T-cell (primary cell): ENCODE data around the gene BPGM. TPM values are rescaled to one million over a fixed set of nuclear protein-coding genes. Genes with fewer than 3 reads are reported as not detected.

Experiments used
- ATAC-seq, 4 experiments: fragments of 200-7000 bp in 3 of 4; fragments of 150-1000 bp in 1 of 4; cut with Tn5 transposase; replicated peaks in 1 of 4; 1 replicate in 3 of 4; 2 replicates in 1 of 4; pipeline ENCODE4 v1.10.0; 2021; ENCODE audit warnings: moderate library complexity in 3 of 4, mild to moderate bottlenecking in 2 of 4, moderate number of reproducible peaks in 1 of 4
- CTCF ChIA-PET, 2 donors: fragments of 300-600 bp; sonication (Branson Sonifier 250); formaldehyde crosslinking; loops; one replicate each; lab custom pipeline; 2022; ENCODE audit warnings: antibody characterized with exemption in 2 of 2; lab: Charles Lee
- POLR2A ChIA-PET, 2 donors: fragments of 300-600 bp; sonication (Branson Sonifier 250); formaldehyde crosslinking; loops; one replicate each; lab custom pipeline; 2022; ENCODE audit warnings: antibody characterized with exemption in 2 of 2; lab: Charles Lee
- DNase-seq, 35 experiments: peaks; one replicate each; pipeline versions ENCODE4 v3.0.0 to v3.0.0-alpha.2; 2013 to 2023
- H3K27ac ChIP-seq: one replicate; pipeline ENCODE4 v1.5.1; 2013; ENCODE audit warnings: low read length
- H3K27me3 ChIP-seq, 2 experiments: replicated peaks in 1 of 2; 1 replicate in 1 of 2; 2 replicates in 1 of 2; pipeline versions ENCODE4 v1.6.1 to v1.7.0; 2013; ENCODE audit warnings: low read length in 1 of 2, mixed read lengths in 1 of 2; ENCODE audit not compliant: control insufficient read depth in 2 of 2, insufficient read depth in 2 of 2; ENCODE audit errors: extremely low read depth in 1 of 2
- H3K36me3 ChIP-seq, 2 donors: 1 replicate in 1 of 2; 2 replicates in 1 of 2; pipeline versions ENCODE4 v1.6.1 to v1.7.0; 2013; ENCODE audit warnings: low read length in 1 of 2; ENCODE audit not compliant: control insufficient read depth in 2 of 2, insufficient read depth in 1 of 2; ENCODE audit errors: extremely low read depth in 1 of 2
- H3K4me1 ChIP-seq, 2 experiments: 1 replicate in 1 of 2; 2 replicates in 1 of 2; pipeline versions ENCODE4 v1.6.1 to v1.7.0; 2013; ENCODE audit warnings: low read length in 2 of 2, mixed read lengths in 1 of 2; ENCODE audit not compliant: insufficient read depth in 2 of 2, control insufficient read depth in 1 of 2; ENCODE audit errors: extremely low read depth in 1 of 2
- H3K4me3 ChIP-seq, 2 donors: 1 replicate in 1 of 2; 2 replicates in 1 of 2; pipeline versions ENCODE4 v1.5.1 to v1.7.0; 2013; ENCODE audit warnings: mild to moderate bottlenecking in 2 of 2, low read length in 1 of 2, moderate library complexity in 1 of 2; ENCODE audit not compliant: control insufficient read depth in 1 of 2; ENCODE audit errors: extremely low read depth in 1 of 2
- H3K9me3 ChIP-seq: 2 replicates; pipeline ENCODE4 v1.7.0; 2013
- H3K27ac Mint-ChIP-seq, 2 donors: one replicate each; pipeline ENCODE4 v1.8.0; 2020 to 2021; ENCODE audit warnings: mild to moderate bottlenecking in 2 of 2, mixed read lengths in 2 of 2
- H3K27me3 Mint-ChIP-seq, 2 donors: one replicate each; pipeline ENCODE4 v1.8.0; 2021 to 2022; ENCODE audit warnings: mixed read lengths in 2 of 2
- H3K36me3 Mint-ChIP-seq: one replicate; pipeline ENCODE4 v1.8.0; 2021; ENCODE audit warnings: mixed read lengths
- H3K4me1 Mint-ChIP-seq, 3 donors: one replicate each; pipeline ENCODE4 v1.8.0; 2020 to 2022; ENCODE audit warnings: mixed read lengths in 3 of 3, mild to moderate bottlenecking in 1 of 3
- H3K4me3 Mint-ChIP-seq, 3 donors: one replicate each; pipeline ENCODE4 v1.8.0; 2020 to 2022; ENCODE audit warnings: mild to moderate bottlenecking in 3 of 3, mixed read lengths in 3 of 3, moderate library complexity in 3 of 3
- H3K9me3 Mint-ChIP-seq, 3 donors: one replicate each; pipeline ENCODE4 v1.8.0; 2020 to 2022; ENCODE audit warnings: mixed read lengths in 3 of 3
- WGBS: methylation state at CpG from one replicate; pipeline ENCODE4 v1.1.5; 2013; ENCODE audit warnings: missing lambda C conversion rate; ENCODE audit not compliant: insufficient coverage; 5-methylcytosine and 5-hydroxymethylcytosine counted together
- total RNA-seq, 35 experiments: library from RNA in 6 of 35; stranded (reverse) in 6 of 35; fragments of 120-200 nt in 1 of 35; gene quantifications; one replicate each; pipeline versions ENCODE4 v1.2.1 to v1.2.4 and lab custom pipeline; 2013 to 2026

The BPGM gene
- total RNA-seq, 5 donors from 2014 or later (not counting 1 experiment from before 2014, with no cell fraction given): 16.4 to 20.3 (median 18.3) TPM

- ChIA-PET POLR2A (no interaction called here), CTCF (interaction anchor here in 1 of 2 donors (1.1 kb wide), 1 partner anchor 11 kb away, joined by 3 read pairs; no protein-coding TSS in a partner anchor)
- no peak overlapping the region for H3K27ac ChIP-seq
- H3K27ac Mint-ChIP-seq: no peak overlapping the region
- WGBS: 100% methylated on average over 1 of the region's 2 CpGs
- H3K4me3 Mint-ChIP-seq: no peak overlapping the region
- peaks cover 4% of the 10 kb centered on the region for H3K36me3 Mint-ChIP-seq
- ATAC-seq (no peak), DNase-seq (no peak)
- H3K36me3 ChIP-seq: no peaks in the 10 kb centered on the region
- H3K27me3 ChIP-seq: peaks cover 0 to 2% of the 10 kb centered on the region in 2 experiments
- peaks cover 0 to 3% of the 10 kb centered on the region in 2 donors for H3K27me3 Mint-ChIP-seq
- H3K4me1 Mint-ChIP-seq: peaks cover 20 to 22% (median 21%) of the 10 kb centered on the region in 3 donors
- no peaks in the 10 kb centered on the region for H3K9me3 Mint-ChIP-seq
- no peak overlapping the region for H3K4me3 ChIP-seq
- H3K4me1 ChIP-seq: peaks cover 11 to 16% of the 10 kb centered on the region in 2 experiments
- H3K9me3 ChIP-seq: no peaks in the 10 kb centered on the region
Measured at GRCh38 chr7:134714470-134715205, 68.0 kb downstream of the BPGM start.

- CTCF ChIA-PET: interaction anchor here (0.7 to 1.1 kb wide), 2 partner anchors 26 to 35 kb away, joined by 3 read pairs; no protein-coding TSS in a partner anchor
Measured at GRCh38 chr7:134718211-134718875, 71.7 kb downstream of the BPGM start.

GRCh38 chr7:134720091-134720935 is 73.7 kb downstream of the BPGM start:
- Histone ChIP-seq H3K4me3 (no peak overlapping the region), H3K36me3 (no peaks in the 10 kb centered on the region), H3K4me1 (no peaks in the 10 kb centered on the region), H3K9me3 (no peaks in the 10 kb centered on the region), H3K27ac (no peak overlapping the region), H3K27me3 (no peaks in the 10 kb centered on the region)
- DNase-seq (no peak), ATAC-seq (no peak)
- POLR2A ChIA-PET: interaction anchor here (0.5 to 1.1 kb wide), 5 partner anchors 67 to 147 kb away, joined by 3 to 5 read pairs (median 3); no protein-coding TSS in a partner anchor
- Mint-ChIP-seq H3K4me3 (no peak overlapping the region), H3K9me3 (no peaks in the 10 kb centered on the region), H3K4me1 (no peaks in the 10 kb centered on the region), H3K27me3 (peaks cover 0 to 2% of the 10 kb centered on the region in 2 donors), H3K27ac (no peak overlapping the region), H3K36me3 (peaks cover 4% of the 10 kb centered on the region)
- CTCF ChIA-PET: interaction anchor here (0.7 kb wide), 4 partner anchors 10 to 365 kb away, joined by 3 to 5 read pairs (median 3); no protein-coding TSS in a partner anchor
- WGBS: 83% methylated on average over 1 of the region's 5 CpGs

More at GRCh38 chr7:134718211-134718875, 71.7 kb downstream of the BPGM start:
- no peak overlapping the region for H3K4me3 ChIP-seq
- H3K9me3 ChIP-seq: no peaks in the 10 kb centered on the region
- no peaks in the 10 kb centered on the region for H3K9me3 Mint-ChIP-seq
- H3K27ac Mint-ChIP-seq: no peak overlapping the region
- no peak overlapping the region for H3K27ac ChIP-seq
- H3K36me3 ChIP-seq: no peaks in the 10 kb centered on the region
- DNase-seq (no peak), ATAC-seq (no peak)
- no peak overlapping the region for H3K4me3 Mint-ChIP-seq
- no peaks in the 10 kb centered on the region for H3K4me1 ChIP-seq
- peaks cover 0 to 2% of the 10 kb centered on the region in 2 donors for H3K27me3 Mint-ChIP-seq
- H3K27me3 ChIP-seq: peaks cover 0 to 2% of the 10 kb centered on the region in 2 experiments
- no peaks in the 10 kb centered on the region for H3K4me1 Mint-ChIP-seq
- WGBS: no CpG with 5 or more reads among the region's 2 CpGs
- H3K36me3 Mint-ChIP-seq: peaks cover 4% of the 10 kb centered on the region
- POLR2A ChIA-PET: interaction anchor here in 1 of 2 donors (0.6 to 0.8 kb wide), 3 partner anchors 43 to 483 kb away, joined by 3 to 5 read pairs (median 3); partner anchors contain the start of gene BPGM

GRCh38 chr7:134721171-134721570 is 74.5 kb downstream of the BPGM start:
- Mint-ChIP-seq H3K4me3 (no peak overlapping the region), H3K36me3 (peaks cover 11% of the 10 kb centered on the region), H3K4me1 (no peaks in the 10 kb centered on the region), H3K27me3 (peaks cover 0 to 2% of the 10 kb centered on the region in 2 donors), H3K27ac (no peak overlapping the region), H3K9me3 (peaks cover 3 to 7% (median 6%) of the 10 kb centered on the region in 3 donors)
- Histone ChIP-seq H3K36me3 (no peaks in the 10 kb centered on the region), H3K27ac (no peak overlapping the region), H3K9me3 (no peaks in the 10 kb centered on the region), H3K27me3 (no peaks in the 10 kb centered on the region), H3K4me1 (no peaks in the 10 kb centered on the region), H3K4me3 (no peak overlapping the region)
- CTCF ChIA-PET: no interaction called here
- no peak for ATAC-seq
- POLR2A ChIA-PET: no interaction called here
- WGBS: 93% methylated on average over 2 of the region's 2 CpGs
- DNase-seq: no peak

GRCh38 chr7:134722786-134723322 is 76.2 kb downstream of the BPGM start:
- POLR2A ChIA-PET: no interaction called here
- DNase-seq (no peak), ATAC-seq (no peak)
- peaks cover 3 to 7% (median 6%) of the 10 kb centered on the region in 3 donors for H3K9me3 Mint-ChIP-seq
- no peaks in the 10 kb centered on the region for H3K27me3 ChIP-seq
- H3K27me3 Mint-ChIP-seq: peaks cover 0 to 2% of the 10 kb centered on the region in 2 donors
- no peaks in the 10 kb centered on the region for H3K4me1 Mint-ChIP-seq
- H3K27ac ChIP-seq: no peak overlapping the region
- CTCF ChIA-PET: no interaction called here
- no peaks in the 10 kb centered on the region for H3K9me3 ChIP-seq
- no peaks in the 10 kb centered on the region for H3K36me3 ChIP-seq
- peaks cover 11% of the 10 kb centered on the region for H3K36me3 Mint-ChIP-seq
- no peak overlapping the region for H3K4me3 Mint-ChIP-seq
- H3K4me3 ChIP-seq: no peak overlapping the region
- 100% methylated on average over 1 of the region's 4 CpGs for WGBS
- no peak overlapping the region for H3K27ac Mint-ChIP-seq
- H3K4me1 ChIP-seq: no peaks in the 10 kb centered on the region
